ENCODE data around the gene TFCP2L1. TPM values are rescaled to one million over a fixed set of nuclear protein-coding genes. Genes with fewer than 3 reads are reported as not detected.

The TFCP2L1 gene
- total and polyA plus RNA-seq, 2 of the 4 experiments (the other 2 are of a cell fraction), result not detected

GRCh38 chr2:121283670-121284462, 1.1 kb downstream of the TFCP2L1 start:
- Histone ChIP-seq H3K27me3 (ENCODE audit: control insufficient read depth, insufficient read depth, low read length) (peaks cover 68% of the 10 kb centered on the region), H3K79me1 (ENCODE audit: low read depth in 1 of 2, low read length in 2 of 2) (no peaks in the 10 kb centered on the region), H2AFZ (replicated peaks; ENCODE audit: low read length, poor library complexity) (no peak overlapping the region), H3K9me1 (ENCODE audit: insufficient read depth, low read length) (no peaks in the 10 kb centered on the region), H3K36me3 (ENCODE audit: control insufficient read depth, insufficient read depth, low read length) (no peaks in the 10 kb centered on the region), H4K91ac (ENCODE audit: insufficient read depth, low read depth, low read length) (no peak overlapping the region), H3K4me1 (ENCODE audit: control insufficient read depth, insufficient read depth, low read length) (no peaks in the 10 kb centered on the region), H4K5ac (ENCODE audit: low read depth, low read length) (no peak overlapping the region), H3K9me3 (ENCODE audit: control insufficient read depth, insufficient read depth, low read length) (no peaks in the 10 kb centered on the region), H3K4me3 (ENCODE audit: insufficient read depth, low read depth, low read length) (no peak overlapping the region), H3K14ac (replicated peaks; ENCODE audit: low read depth, low read length) (no peak overlapping the region), H3K4me2 (ENCODE audit: low read depth, low read length) (no peak overlapping the region), H2BK15ac (ENCODE audit: low read depth, low read length) (no peak overlapping the region), H4K20me1 (ENCODE audit: insufficient read depth, low read length) (no peaks in the 10 kb centered on the region), H2AK9ac (replicated peaks; ENCODE audit: low read depth, low read length, poor library complexity) (no peak overlapping the region), H2BK5ac (ENCODE audit: low read depth, low read length, poor library complexity, severe bottlenecking) (no peak overlapping the region), H2AK5ac (ENCODE audit: low read depth, low read length) (no peak overlapping the region), H2BK120ac (ENCODE audit: low read depth, low read length) (no peak overlapping the region), H2BK20ac (ENCODE audit: low read depth, low read length) (no peak overlapping the region), H4K8ac (ENCODE audit: low read depth in 2 of 2, low read length in 2 of 2) (no peak overlapping the region), H3K4ac (ENCODE audit: low read depth, low read length) (no peak overlapping the region), H3K18ac (ENCODE audit: low read depth, low read length) (no peak overlapping the region), H3K9ac (ENCODE audit: low read depth, low read length) (no peak overlapping the region), H3K56ac (ENCODE audit: extremely low read depth, insufficient read depth, low read length) (no peak overlapping the region), H3K23ac (ENCODE audit: low read depth, low read length) (no peak overlapping the region), H3K27ac (ENCODE audit: insufficient read depth, low read length) (no peak overlapping the region)
- no peak for DNase-seq
- 25% methylated on average over 4 of the region's 12 CpGs; no CpG with 5 or more reads in 1 of the 2 experiments for WGBS, 2 experiments (ENCODE audit: extremely low coverage in 2 of 2, insufficient read length in 1 of 2)
- CTCF ChIA-PET, result no interaction called here
- dilution Hi-C loops (cut with HindIII; ENCODE audit: low sequenced_read_pairs, unreplicated experiment) (no loop called here), intact Hi-C loops (cut with micrococcal nuclease) (no loop called here), in situ Hi-C loops (cut with MboI; ENCODE audit: low sequenced_read_pairs) (no loop called here)
- POLR2A ChIA-PET (ENCODE audit: unreplicated experiment), result no interaction called here
- no TSS peak for BruUV-seq (replicated peaks)
- no peak for ATAC-seq (ENCODE audit: low read depth)
- TF ChIP-seq RFX5 (IDR thresholded peaks at IDR 0.05; ENCODE audit: low read depth, low read length), result no peak
- TF ChIP-seq FOS (IDR thresholded peaks at IDR 0.05; ENCODE audit: low read depth, low read length), result no peak
- no peak for TF ChIP-seq NFE2L2 (IDR thresholded peaks at IDR 0.05; ENCODE audit: low read depth, low read length)
- no peak for TF ChIP-seq CEBPB (IDR thresholded peaks at IDR 0.05; ENCODE audit: low read depth, low read length)
- no peak for TF ChIP-seq BHLHE40 (IDR thresholded peaks at IDR 0.05; ENCODE audit: low read depth, low read length)
- no peak for TF ChIP-seq POLR2A (IDR thresholded peaks at IDR 0.05; ENCODE audit: low read depth, low read length)
- no peak for TF ChIP-seq MXI1 (IDR thresholded peaks at IDR 0.05; ENCODE audit: borderline replicate concordance, low read depth, low read length)
- no peak for TF ChIP-seq RAD21 (IDR thresholded peaks at IDR 0.05; ENCODE audit: low read length)
- no peak for TF ChIP-seq ELK1 (IDR thresholded peaks at IDR 0.05; ENCODE audit: borderline replicate concordance, low read depth, low read length)
- no peak for TF ChIP-seq SMC3 (IDR thresholded peaks at IDR 0.05; ENCODE audit: low read depth, low read length)
- no peak for TF ChIP-seq CTCF (conservative IDR thresholded peaks at IDR 0.05; ENCODE audit: low read depth, low read length)
- no peak for TF ChIP-seq RCOR1 (IDR thresholded peaks at IDR 0.05; ENCODE audit: insufficient replicate concordance, low read length)
- TF ChIP-seq MAZ (IDR thresholded peaks at IDR 0.05; ENCODE audit: borderline replicate concordance, low read depth, low read length), result no peak
